ENCODE data around the gene CYP21A2.

CYP21A2 gene

DNA sequence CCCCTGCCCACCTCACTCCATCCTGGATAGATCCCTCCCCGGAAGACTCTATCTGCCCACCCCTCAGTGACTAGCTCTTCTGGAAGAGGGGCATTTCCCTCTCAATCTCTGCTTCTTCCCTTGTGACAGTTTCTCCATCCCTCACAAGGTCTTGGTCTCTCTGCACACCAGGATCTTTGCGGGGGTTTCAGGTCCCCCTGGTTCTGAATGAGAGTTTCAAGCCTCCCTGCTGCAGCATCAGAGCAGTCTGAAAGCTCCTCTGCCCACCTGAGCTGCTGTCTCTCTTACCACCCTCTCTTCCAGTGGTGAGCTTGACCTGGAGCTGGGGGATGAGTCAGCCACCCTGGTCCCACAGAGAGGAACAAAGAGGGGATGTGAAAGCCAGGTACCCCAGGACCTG is 46.6 kb downstream of the CYP21A2 start:
- peaks cover 11% of the 10 kb centered on the region for H3K4me1 ChIP-seq (ENCODE audit: low read depth, poor library complexity, severe bottlenecking)
- H3K36me3 ChIP-seq (ENCODE audit: insufficient read depth): no peaks in the 10 kb centered on the region
- no peaks in the 10 kb centered on the region for H4K20me1 ChIP-seq (ENCODE audit: insufficient read depth)
- peaks cover 62% of the 10 kb centered on the region; the same call in 1 of the 2 replicates for H3K27me3 ChIP-seq (ENCODE audit: insufficient read depth, low read depth)
- no peak overlapping the region for H3K4me3 ChIP-seq (IDR thresholded peaks at IDR 0.05; ENCODE audit: insufficient read depth, low read depth, low read length)
- H3K9ac ChIP-seq: no peak overlapping the region
- H3K4me2 ChIP-seq: no peak overlapping the region
- no peaks in the 10 kb centered on the region for H3K79me2 ChIP-seq (ENCODE audit: insufficient read depth, low read depth)
- no peak overlapping the region for H2AFZ ChIP-seq (ENCODE audit: low read depth)
- TF ChIP-seq, protein P1, sequence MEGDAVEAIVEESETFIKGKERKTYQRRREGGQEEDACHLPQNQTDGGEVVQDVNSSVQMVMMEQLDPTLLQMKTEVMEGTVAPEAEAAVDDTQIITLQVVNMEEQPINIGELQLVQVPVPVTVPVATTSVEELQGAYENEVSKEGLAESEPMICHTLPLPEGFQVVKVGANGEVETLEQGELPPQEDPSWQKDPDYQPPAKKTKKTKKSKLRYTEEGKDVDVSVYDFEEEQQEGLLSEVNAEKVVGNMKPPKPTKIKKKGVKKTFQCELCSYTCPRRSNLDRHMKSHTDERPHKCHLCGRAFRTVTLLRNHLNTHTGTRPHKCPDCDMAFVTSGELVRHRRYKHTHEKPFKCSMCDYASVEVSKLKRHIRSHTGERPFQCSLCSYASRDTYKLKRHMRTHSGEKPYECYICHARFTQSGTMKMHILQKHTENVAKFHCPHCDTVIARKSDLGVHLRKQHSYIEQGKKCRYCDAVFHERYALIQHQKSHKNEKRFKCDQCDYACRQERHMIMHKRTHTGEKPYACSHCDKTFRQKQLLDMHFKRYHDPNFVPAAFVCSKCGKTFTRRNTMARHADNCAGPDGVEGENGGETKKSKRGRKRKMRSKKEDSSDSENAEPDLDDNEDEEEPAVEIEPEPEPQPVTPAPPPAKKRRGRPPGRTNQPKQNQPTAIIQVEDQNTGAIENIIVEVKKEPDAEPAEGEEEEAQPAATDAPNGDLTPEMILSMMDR (conservative IDR thresholded peaks at IDR 0.05; ENCODE audit: low read depth, low read length): no peak
- H3K27ac ChIP-seq: no peak overlapping the region

DNA sequence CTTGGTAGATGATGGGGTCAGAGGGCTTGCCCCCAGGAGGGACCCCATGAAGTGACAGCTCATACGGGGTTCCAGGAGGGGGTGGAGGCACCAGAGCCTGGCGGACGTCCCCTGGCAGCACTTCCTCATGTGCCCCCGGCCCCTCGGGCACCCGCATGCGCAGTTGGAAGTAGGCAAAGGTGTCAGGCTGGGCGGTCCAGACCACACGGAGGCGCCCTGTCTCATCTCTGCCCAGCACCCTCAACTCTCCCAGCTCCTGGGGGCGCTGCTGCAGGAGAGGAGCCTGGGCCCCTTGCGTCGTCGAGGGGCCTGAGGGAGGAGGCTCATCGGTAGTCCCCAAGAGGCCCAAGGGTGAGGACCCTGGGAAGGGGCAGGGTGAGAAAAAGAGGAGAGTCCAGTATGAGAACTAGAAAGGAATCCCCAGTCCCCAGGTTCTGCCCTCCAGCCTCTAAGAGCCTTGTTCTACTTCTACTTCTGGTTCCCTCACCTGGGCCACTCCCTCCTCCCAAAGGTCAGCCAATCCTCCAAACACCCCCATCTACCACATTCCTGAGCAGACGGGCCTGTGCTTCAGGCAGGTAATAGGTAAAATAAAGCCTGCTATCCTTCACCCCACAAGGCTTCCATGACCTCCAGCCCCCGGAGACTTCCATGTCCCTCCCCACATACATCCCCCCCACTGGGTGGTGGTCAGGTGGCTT is 47.7 kb downstream of the CYP21A2 start:
- Histone ChIP-seq H3K9ac (no peak overlapping the region), H3K4me3 (IDR thresholded peaks at IDR 0.05; ENCODE audit: insufficient read depth, low read depth, low read length) (no peak overlapping the region), H3K4me2 (peak overlapping the region; percentile 21; the same call in 1 of the 2 replicates), H4K20me1 (ENCODE audit: insufficient read depth) (no peaks in the 10 kb centered on the region), H3K27ac (no peak overlapping the region), H2AFZ (ENCODE audit: low read depth) (no peak overlapping the region), H3K27me3 (ENCODE audit: insufficient read depth, low read depth) (peaks cover 63% of the 10 kb centered on the region; the same call in 1 of the 2 replicates), H3K79me2 (ENCODE audit: insufficient read depth, low read depth) (no peaks in the 10 kb centered on the region), H3K4me1 (ENCODE audit: low read depth, poor library complexity, severe bottlenecking) (peaks cover 11% of the 10 kb centered on the region), H3K36me3 (ENCODE audit: insufficient read depth) (no peaks in the 10 kb centered on the region)
- TF ChIP-seq, protein P1 (conservative IDR thresholded peaks at IDR 0.05; ENCODE audit: low read depth, low read length): no peak

DNA sequence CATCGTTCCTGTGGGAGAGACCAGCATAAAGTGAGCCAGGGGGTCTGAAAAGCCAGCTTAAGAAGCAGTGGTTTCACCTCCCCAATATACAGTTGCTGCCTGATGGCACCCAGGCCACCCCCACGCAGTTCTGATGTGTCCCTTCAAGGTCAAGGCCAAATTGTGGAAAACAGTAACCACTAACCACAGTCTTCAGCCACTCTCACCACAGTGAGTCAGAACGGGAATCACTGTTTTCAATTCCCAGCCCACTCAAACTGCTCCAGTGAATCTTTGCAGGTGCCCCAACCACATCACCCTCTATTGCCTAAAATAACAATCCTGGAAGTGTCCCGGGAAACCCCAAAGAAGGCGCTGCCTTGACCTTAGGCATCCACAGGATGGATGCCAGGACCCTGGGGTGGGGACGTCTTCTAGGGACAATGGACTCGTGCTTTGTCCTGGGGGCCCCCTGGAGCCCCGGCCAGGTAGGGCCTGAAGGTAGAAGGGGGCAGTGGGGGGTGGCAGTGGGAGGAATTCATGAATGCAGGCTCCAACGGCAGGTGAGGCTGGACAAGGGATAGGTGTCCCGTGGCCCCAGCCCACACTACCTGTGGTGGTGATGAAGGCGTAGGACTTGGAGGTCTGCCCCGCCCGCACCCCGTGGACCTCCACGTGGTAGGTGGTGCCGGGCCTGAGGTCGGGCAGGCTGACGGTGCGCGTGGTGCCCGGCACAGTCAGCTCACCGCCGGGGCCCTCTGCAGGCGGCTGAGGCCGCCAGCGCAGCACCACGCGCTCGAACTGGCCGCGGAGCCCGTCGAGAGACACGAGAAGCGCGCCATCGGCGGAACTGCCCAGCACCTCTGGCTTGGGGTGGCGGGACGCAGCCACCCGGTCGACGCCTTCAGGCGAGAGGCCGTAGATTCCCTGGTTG is 48.7 kb downstream of the CYP21A2 start:
- Histone ChIP-seq H3K9ac (no peak overlapping the region), H3K27me3 (ENCODE audit: insufficient read depth, low read depth) (peaks cover 57% of the 10 kb centered on the region; the same call in 1 of the 2 replicates), H3K4me1 (ENCODE audit: low read depth, poor library complexity, severe bottlenecking) (peaks cover 11% of the 10 kb centered on the region), H3K27ac (no peak overlapping the region), H3K4me3 (IDR thresholded peaks at IDR 0.05; ENCODE audit: insufficient read depth, low read depth, low read length) (no peak overlapping the region), H2AFZ (ENCODE audit: low read depth) (no peak overlapping the region), H3K36me3 (ENCODE audit: insufficient read depth) (no peaks in the 10 kb centered on the region), H3K79me2 (ENCODE audit: insufficient read depth, low read depth) (no peaks in the 10 kb centered on the region), H4K20me1 (ENCODE audit: insufficient read depth) (no peaks in the 10 kb centered on the region), H3K4me2 (peak overlapping the region; percentile 21; the same call in 1 of the 2 replicates)
- TF ChIP-seq, protein P1 (conservative IDR thresholded peaks at IDR 0.05; ENCODE audit: low read depth, low read length): no peak

DNA sequence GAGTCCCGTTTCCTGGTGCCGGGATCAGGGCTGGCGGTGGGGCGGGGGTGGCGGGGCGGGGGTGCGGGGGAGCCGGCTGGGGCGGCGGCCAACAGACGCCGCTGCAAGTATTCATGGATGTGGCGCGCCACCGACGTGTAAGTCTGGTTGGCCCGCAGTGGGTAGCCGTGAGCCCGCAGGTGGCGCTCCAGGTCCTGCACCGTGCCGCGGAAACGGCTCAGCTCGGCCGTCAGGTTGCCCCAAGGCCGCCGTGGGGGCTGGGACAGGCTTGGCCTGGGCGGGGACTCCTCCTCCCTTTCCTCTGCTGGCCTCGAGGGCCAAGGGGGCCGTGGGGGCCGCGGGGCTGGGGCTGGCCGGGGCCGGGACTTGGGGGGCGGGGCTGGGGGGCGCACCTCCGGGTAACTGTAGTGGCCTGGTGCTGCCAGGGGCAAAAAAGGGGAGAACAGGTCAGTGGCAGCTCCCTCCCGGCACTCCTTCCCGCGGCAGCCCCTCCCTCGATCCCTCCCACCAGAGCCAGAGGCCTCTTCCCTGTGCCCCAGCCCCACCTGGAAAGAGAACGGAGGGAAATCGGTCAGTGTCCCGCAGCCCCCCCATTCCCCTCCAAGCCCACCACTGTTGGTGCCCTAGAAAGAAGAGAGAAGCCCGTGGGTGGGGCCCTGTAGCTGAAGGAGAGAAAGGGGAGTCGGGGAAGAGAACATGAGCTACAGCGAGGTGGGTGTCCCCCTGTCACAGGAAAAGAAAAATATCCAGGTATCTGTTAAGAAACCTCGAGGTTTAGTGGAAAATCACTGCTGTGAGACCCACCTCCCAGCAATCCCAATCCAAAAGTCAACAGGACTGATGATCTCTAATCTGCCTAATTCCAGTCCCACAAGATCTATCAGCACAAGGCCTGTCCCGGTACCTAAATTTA is 49.6 kb downstream of the CYP21A2 start:
- Histone ChIP-seq H3K27me3 (ENCODE audit: insufficient read depth, low read depth) (peaks cover 55% of the 10 kb centered on the region; the same call in 1 of the 2 replicates), H2AFZ (ENCODE audit: low read depth) (no peak overlapping the region), H3K36me3 (ENCODE audit: insufficient read depth) (no peaks in the 10 kb centered on the region), H3K79me2 (ENCODE audit: insufficient read depth, low read depth) (no peaks in the 10 kb centered on the region), H3K27ac (no peak overlapping the region), H3K4me3 (IDR thresholded peaks at IDR 0.05; ENCODE audit: insufficient read depth, low read depth, low read length) (no peak overlapping the region), H3K9ac (no peak overlapping the region), H4K20me1 (ENCODE audit: insufficient read depth) (no peaks in the 10 kb centered on the region), H3K4me1 (ENCODE audit: low read depth, poor library complexity, severe bottlenecking) (peaks cover 11% of the 10 kb centered on the region), H3K4me2 (no peak overlapping the region)
- TF ChIP-seq, protein P1 (conservative IDR thresholded peaks at IDR 0.05; ENCODE audit: low read depth, low read length): no peak
